Skeletal muscle tissue (tissue), 4 donors: ENCODE data around the gene ARL2. TPM values are rescaled to one million over a fixed set of nuclear protein-coding genes. Genes with fewer than 3 reads are reported as not detected.
"Not testable (repeated sequence)": the region's sequence is repeated elsewhere in the genome, so short reads cannot be mapped to it uniquely, and the experiment has no call there.

Source experiments
- H3K27ac ChIP-seq: one replicate; pipeline ENCODE4 v1.7.0; 2013; ENCODE audit warnings: mild to moderate bottlenecking, low read depth, low read length, inconsistent platforms
- H3K27me3 ChIP-seq, 3 donors: one replicate each; pipeline ENCODE4 v1.7.0; 2013; ENCODE audit warnings: low read length in 3 of 3; ENCODE audit not compliant: control insufficient read depth in 3 of 3, insufficient read depth in 3 of 3
- H3K36me3 ChIP-seq, 3 donors: one replicate each; pipeline ENCODE4 v1.7.0; 2013; ENCODE audit warnings: low read length in 3 of 3; ENCODE audit not compliant: control insufficient read depth in 3 of 3, insufficient read depth in 3 of 3
- H3K4me1 ChIP-seq, 3 donors: one replicate each; pipeline ENCODE4 v1.7.0; 2013; ENCODE audit warnings: low read length in 3 of 3, mild to moderate bottlenecking in 3 of 3; ENCODE audit not compliant: control insufficient read depth in 3 of 3, insufficient read depth in 3 of 3
- H3K4me3 ChIP-seq, 3 donors: one replicate each; pipeline ENCODE4 v1.7.0; 2013; ENCODE audit warnings: low read length in 3 of 3
- H3K9ac ChIP-seq, 3 donors: one replicate each; pipeline ENCODE4 v1.7.0; 2013; ENCODE audit warnings: low read length in 3 of 3, mild to moderate bottlenecking in 3 of 3, moderate library complexity in 2 of 3, low read depth in 1 of 3
- H3K9me3 ChIP-seq, 3 donors: one replicate each; pipeline ENCODE4 v1.7.0; 2013; ENCODE audit warnings: low read length in 3 of 3; ENCODE audit not compliant: control insufficient read depth in 3 of 3
- total RNA-seq: library from RNA; depleted of rRNA; stranded (reverse); fragments of >200 nt; gene quantifications from one replicate; pipeline ENCODE4 v1.2.3, GENCODE V29; 2014
- donor health status: Osteomylitis.

ARL2 gene
- total RNA-seq, 1 donor from 2014 or later = 53.2 TPM

DNA sequence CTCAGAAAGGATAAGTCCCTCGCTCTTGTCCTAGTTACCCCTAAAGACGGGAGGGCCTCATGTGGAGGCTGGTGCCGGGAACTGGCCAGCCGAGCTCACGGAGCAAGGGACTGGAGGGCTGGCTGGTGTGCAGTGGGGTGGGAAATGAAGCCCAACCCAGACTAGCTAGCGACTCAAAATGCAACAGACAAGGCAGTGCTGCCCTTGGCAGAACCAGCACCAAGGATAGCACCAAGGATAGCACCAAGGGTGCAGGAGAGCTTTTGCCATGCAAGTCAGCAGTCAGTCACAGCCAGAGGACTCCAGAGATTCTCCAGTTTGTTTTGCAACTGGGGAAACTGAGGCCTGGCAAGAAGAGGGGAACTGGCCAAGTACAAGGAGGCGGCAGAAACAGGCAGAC lies 10.7 kb upstream of the ARL2 start:
- H3K9me3 ChIP-seq = no peaks in the 10 kb centered on the region
- no peaks in the 10 kb centered on the region for H3K4me1 ChIP-seq
- no peak overlapping the region for H3K9ac ChIP-seq
- no peak overlapping the region for H3K27ac ChIP-seq
- H3K36me3 ChIP-seq = no peaks in the 10 kb centered on the region
- H3K4me3 ChIP-seq = no peak overlapping the region
- no peaks in the 10 kb centered on the region for H3K27me3 ChIP-seq

DNA sequence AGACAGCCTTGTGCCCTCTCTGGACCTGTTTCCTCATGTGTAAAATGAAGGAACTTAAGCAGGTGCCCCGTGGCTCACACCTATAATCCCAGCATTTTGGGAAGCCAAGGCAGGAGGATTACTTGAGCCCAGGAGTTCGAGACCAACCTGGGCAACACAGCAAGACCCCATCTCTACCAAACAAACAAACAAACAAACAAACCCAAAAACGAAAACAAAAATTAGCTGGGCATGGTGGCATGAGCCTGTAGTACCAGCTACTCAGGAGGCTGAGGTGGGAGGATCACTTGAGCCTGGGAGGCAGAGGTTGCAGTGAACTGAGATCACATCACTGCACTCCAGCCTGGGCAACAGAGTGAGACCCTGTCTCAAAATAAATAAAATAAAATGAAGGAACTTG lies 10.0 kb upstream of the ARL2 start:
- not testable (repeated sequence) for H3K4me1 ChIP-seq, H3K4me3 ChIP-seq, H3K27me3 ChIP-seq, H3K27ac ChIP-seq, H3K36me3 ChIP-seq, H3K9ac ChIP-seq, H3K9me3 ChIP-seq

DNA sequence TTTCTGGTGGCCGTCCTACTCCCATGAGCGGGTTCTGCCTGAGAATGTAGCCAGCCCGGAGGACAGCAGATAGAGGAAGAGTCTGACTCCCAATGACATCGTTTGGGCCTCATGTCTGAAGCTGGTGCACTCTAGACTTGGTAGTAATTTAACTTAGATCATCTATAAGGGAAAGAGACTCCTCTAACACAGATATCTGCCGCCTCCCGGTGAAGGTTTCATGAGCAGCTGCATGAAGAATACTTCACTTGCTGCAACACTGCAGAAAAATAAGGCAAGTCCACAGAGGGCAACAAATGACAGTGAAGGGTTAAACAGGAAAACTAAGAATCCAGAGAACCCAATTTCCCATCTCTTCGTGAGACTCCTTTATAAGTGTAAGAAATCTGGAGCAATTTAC lies 5.9 kb upstream of the ARL2 start:
- no peak overlapping the region for H3K27ac ChIP-seq
- H3K4me3 ChIP-seq = no peak overlapping the region
- H3K4me1 ChIP-seq = peaks cover under 1 to 3% (median 3%) of the 10 kb centered on the region in 3 donors
- H3K9me3 ChIP-seq = no peaks in the 10 kb centered on the region
- H3K27me3 ChIP-seq = no peaks in the 10 kb centered on the region
- no peaks in the 10 kb centered on the region for H3K36me3 ChIP-seq
- H3K9ac ChIP-seq = no peak overlapping the region

DNA sequence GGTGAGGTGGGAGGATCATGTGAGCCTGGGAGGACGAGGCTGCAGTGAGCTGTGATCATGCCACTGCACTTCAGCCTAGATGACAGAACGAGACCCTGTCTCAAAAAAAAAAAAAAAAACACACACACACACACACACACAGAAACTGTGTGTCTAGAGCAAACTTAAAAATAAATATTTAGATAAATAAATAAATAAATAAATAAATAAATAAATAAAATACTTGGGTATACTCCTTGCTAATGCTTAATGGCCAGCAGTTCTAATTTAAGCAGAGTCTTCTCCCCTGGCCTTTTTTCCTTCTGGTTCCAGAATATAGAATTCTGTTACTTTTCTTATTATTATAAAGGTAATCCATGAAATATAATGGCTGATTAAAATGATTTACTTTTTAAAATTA lies 5.1 kb upstream of the ARL2 start:
- H3K36me3 ChIP-seq = no peaks in the 10 kb centered on the region
- H3K27me3 ChIP-seq = no peaks in the 10 kb centered on the region
- peaks cover 4 to 10% (median 7%) of the 10 kb centered on the region in 3 donors for H3K4me1 ChIP-seq
- no peaks in the 10 kb centered on the region for H3K9me3 ChIP-seq
- no peak overlapping the region for H3K9ac ChIP-seq
- H3K4me3 ChIP-seq = no peak overlapping the region
- no peak overlapping the region for H3K27ac ChIP-seq

DNA sequence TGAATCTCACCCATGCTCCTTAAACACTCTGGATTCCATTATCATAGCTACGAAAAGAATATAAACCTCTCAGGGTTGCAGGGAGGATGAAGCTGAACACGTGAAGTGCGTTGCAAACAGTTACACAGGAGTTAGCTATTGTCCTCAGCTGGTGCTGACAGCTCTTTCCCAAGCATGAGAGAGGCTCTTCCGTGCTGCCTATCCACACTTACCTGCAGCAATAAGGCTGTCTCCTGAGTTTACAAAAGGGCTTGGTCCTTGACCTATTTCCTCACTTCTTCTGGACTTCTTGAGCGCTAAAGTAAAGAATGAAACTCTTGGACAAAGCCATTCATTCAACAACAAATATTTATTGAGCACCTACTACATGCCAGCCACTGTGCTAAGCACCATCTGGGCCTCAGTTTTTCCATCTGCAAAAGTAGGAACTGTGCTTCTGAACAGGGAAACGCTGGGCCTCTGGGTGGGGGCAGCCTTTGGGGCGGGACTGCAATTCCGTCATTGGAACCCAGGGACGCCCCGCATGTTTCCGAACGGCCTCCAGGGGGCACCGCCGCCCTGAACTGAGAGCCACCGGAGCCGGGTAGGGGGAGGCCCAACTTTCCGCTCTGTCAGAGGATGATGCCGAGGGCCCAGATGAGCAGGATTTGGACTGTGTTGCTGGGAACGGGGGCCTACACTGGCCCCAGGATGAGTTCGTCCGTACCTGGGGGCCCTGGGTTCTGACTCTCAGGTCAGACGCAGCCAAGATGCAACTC lies 651 bp upstream of the ARL2 start:
- H3K9ac ChIP-seq = peak overlapping the region; percentile 88 to 96 (median 94)
- peaks cover 13 to 26% (median 13%) of the 10 kb centered on the region in 3 donors for H3K4me1 ChIP-seq
- peak overlapping the region; percentile 87 to 92 (median 92) for H3K4me3 ChIP-seq
- peak overlapping the region; percentile 98 for H3K27ac ChIP-seq
- peaks cover 1 to 6% (median 5%) of the 10 kb centered on the region in 3 donors for H3K36me3 ChIP-seq
- H3K27me3 ChIP-seq = no peaks in the 10 kb centered on the region
- H3K9me3 ChIP-seq = no peaks in the 10 kb centered on the region

DNA sequence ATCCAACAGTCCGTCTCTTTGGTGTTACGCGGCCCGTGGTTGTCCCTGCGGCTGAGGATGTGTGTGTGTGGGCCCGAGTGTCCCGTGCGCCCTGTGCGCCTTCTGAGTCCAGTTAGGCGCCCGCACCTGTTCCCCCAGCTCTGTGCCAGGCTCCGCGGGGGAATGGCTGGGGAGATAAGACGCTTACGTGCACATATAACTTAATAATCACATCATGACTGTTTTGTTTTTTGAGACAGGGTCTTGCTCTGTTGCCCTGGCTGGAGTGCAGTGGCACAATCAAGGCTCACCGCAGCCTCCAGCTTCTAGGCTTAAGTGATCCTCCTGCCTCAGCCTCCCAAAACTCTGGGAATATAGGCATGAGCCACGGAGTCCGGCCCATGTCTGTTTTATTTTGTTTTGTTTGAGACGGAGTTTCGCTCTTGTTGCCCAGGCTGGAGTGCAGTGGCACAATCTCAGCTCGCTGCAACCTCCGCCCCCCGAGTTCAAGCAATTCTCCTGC lies 817 bp downstream of the ARL2 start:
- Histone ChIP-seq H3K27me3 (no peaks in the 10 kb centered on the region), H3K4me1 (peaks cover 13 to 26% (median 13%) of the 10 kb centered on the region in 3 donors), H3K9ac (peak overlapping the region; percentile 88 to 96 (median 94)), H3K4me3 (peak overlapping the region; percentile 87 to 92 (median 92)), H3K27ac (peak overlapping the region; percentile 98), H3K9me3 (no peaks in the 10 kb centered on the region), H3K36me3 (peaks cover 10 to 15% (median 12%) of the 10 kb centered on the region in 3 donors)

DNA sequence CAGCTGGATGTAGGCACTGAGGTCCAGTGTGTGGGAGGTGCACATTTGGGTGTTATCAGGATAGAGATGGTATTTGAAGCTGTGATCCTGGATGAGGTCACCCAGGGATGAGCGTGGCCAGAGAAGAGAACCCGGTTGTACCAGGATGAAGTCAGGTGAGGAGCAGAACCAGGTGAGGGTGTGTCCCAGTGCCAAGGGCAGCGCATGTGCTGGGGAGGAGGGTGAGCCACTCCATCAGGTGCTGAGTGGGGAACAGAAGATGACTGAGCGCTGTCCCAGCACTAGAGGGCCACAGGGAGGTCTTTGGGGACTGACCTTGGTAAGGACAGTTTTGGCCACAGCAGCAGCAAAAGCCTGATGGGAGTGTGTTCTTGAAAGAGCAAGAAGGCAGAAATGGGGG lies 2.7 kb downstream of the ARL2 start:
- Histone ChIP-seq H3K9ac (peak overlapping the region; percentile 1 to 53 (median 16)), H3K27me3 (no peaks in the 10 kb centered on the region), H3K9me3 (no peaks in the 10 kb centered on the region), H3K27ac (no peak overlapping the region), H3K36me3 (peaks cover 23 to 29% (median 26%) of the 10 kb centered on the region in 3 donors), H3K4me3 (no peak overlapping the region), H3K4me1 (peaks cover 13 to 26% (median 13%) of the 10 kb centered on the region in 3 donors)

DNA sequence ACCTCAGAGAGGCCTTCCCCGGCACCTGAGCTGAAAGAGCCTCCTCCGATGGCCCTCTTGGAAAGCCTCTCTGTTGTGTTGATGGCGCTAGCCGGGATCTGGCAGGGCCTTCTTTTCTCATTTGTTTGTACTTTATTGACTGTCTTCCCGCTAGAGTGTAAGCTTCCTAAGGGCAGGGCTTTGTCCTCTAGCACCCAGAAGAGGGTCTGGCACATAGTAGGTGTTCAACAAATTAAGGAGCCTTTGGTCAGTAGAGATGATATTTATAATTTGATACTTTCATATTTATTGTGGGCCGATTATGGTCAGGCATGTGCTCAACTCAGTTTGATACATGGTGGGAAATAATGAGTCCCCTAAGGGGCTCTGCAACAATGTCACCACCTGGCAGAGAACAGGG lies 4.0 kb downstream of the ARL2 start:
- Histone ChIP-seq H3K4me1 (peaks cover 11 to 24% (median 13%) of the 10 kb centered on the region in 3 donors), H3K36me3 (peaks cover 28 to 35% (median 32%) of the 10 kb centered on the region in 3 donors), H3K27ac (no peak overlapping the region), H3K9me3 (no peaks in the 10 kb centered on the region), H3K4me3 (no peak overlapping the region), H3K27me3 (no peaks in the 10 kb centered on the region), H3K9ac (no peak overlapping the region)

DNA sequence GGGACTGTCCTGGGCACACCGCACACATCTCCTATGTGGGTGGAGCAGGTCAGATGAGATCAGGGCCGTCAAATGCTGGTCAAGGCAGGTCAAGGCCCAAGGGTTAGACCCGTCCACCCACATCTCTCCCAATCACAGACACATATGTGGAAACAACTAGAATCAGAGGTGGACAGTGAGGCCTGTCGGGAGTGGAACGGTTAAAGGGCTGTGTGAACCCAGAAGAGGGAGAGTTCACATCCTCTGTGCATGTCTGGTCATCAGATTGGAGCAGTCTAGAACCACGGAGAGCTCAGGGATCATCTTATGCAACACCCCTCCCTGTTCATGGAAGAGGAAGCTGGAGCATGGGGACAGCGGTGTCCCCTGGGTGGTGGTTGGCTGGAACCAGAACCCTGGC lies 5.9 kb downstream of the ARL2 start:
- no peaks in the 10 kb centered on the region for H3K27me3 ChIP-seq
- H3K36me3 ChIP-seq = peaks cover 28 to 35% (median 33%) of the 10 kb centered on the region in 3 donors
- no peak overlapping the region for H3K4me3 ChIP-seq
- no peak overlapping the region for H3K27ac ChIP-seq
- no peaks in the 10 kb centered on the region for H3K9me3 ChIP-seq
- H3K9ac ChIP-seq = no peak overlapping the region
- peaks cover 2 to 12% (median 6%) of the 10 kb centered on the region in 3 donors for H3K4me1 ChIP-seq

DNA sequence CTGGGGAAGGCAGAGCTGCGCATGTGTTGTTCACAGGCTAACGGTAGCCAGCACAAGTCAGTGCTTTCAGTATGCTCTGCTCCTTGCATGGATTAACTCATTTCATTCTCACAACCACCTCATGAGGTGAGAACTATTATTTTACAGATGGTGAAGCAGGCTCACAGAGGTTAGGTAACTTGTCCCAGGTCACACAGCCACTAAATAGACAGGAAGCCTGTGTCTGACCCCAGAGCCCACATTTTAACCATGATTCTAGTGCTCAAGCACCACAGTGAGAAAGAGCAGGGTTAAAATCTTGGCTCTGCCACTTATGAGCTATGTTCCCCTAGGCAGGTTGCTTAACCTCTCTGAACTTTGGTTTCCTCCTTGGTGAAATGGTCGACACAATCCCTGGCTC lies 7.0 kb downstream of the ARL2 start:
- H3K9me3 ChIP-seq = no peaks in the 10 kb centered on the region
- H3K4me1 ChIP-seq = peaks cover 0 to 7% (median 0%) of the 10 kb centered on the region in 3 donors
- H3K4me3 ChIP-seq = no peak overlapping the region
- H3K27ac ChIP-seq = no peak overlapping the region
- no peak overlapping the region for H3K9ac ChIP-seq
- peaks cover 28 to 35% (median 33%) of the 10 kb centered on the region in 3 donors for H3K36me3 ChIP-seq
- no peaks in the 10 kb centered on the region for H3K27me3 ChIP-seq
